ENCODE results near the gene CCR9.
"Not testable (repeated sequence)": the region's sequence is repeated elsewhere in the genome, so short reads cannot be mapped to it uniquely, and the experiment has no call there.

CCR9 gene

GRCh38 chr3:45885979-45886705, at the start of gene CCR9:
Gene CCR9 (plus strand): TSS chr3:45886543. CDS start chr3:45894934, 8,391 bp downstream.
- no peak for DNase-seq (ENCODE audit: low read depth in 1 of 2, low spot score in 1 of 2)

DNA sequence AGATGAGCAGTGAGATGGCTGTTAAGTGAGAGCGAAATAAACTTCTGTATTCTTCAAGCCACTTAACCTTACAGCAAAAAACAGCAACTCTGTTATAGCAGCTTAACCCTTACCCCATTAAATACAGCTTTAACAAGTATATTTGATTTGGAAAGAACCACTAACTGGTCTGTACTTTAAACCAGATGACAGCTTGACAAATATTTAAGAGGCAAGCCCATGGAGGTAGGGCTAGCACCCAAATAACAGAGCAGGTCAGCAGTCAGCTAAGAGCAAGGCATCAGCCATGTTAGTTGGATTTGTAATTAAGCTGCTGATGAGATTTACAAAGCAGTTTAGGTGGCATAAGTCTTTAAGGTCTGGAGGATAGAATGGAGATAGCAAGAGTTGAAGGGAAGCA, 47.9 kb upstream of the CCR9 start:
- no peak for DNase-seq (ENCODE audit: low read depth in 1 of 2, low spot score in 1 of 2)

GRCh38 chr3:45841420-45841756, 45.0 kb upstream of the CCR9 start:
- no peak for DNase-seq (ENCODE audit: low read depth in 1 of 2, low spot score in 1 of 2)

DNA sequence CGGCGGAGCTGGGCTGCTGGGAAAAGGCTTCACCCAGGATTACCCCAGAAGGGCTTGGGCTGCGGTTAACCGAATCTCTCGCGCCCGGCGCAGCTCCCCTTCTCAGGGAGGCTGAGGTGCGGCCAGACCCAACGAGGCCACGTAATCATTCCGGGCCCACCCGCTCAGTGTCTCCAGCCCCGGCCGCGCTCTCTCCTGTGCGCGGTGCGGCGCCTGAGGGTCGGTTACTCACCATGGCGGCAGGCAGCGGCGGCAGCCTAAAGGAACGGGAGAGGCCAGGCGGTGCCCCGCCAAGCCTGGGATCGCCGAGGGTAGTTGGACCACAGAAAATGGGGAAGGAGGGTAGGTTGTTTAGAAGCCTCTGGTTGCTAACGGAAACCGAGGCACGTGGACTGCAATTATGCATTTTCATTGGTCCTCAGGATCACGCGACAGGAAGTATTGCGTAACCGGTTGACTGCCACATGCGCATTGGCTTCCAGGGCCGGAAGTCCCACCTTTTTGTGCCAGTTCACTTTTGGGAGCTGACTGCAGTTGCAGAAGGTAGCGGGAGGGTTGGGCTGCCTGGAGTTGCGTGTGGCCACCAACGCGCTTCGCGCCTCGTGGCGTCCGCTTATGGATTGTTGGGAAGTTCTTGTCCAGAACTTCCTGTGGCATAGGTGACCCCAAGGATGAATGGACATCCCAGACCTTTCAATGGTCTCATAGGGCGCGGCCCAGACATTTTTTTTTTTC, 44.4 kb upstream of the CCR9 start, which contains the start of gene LZTFL1:
Gene LZTFL1 (minus strand): TSS at position 363 of the 735 bp plus-strand sequence. CDS start 128 bp downstream, at position 235.
- DNase-seq (ENCODE audit: low read depth in 1 of 2, low spot score in 1 of 2) = peak; percentile 76 to 91

DNA sequence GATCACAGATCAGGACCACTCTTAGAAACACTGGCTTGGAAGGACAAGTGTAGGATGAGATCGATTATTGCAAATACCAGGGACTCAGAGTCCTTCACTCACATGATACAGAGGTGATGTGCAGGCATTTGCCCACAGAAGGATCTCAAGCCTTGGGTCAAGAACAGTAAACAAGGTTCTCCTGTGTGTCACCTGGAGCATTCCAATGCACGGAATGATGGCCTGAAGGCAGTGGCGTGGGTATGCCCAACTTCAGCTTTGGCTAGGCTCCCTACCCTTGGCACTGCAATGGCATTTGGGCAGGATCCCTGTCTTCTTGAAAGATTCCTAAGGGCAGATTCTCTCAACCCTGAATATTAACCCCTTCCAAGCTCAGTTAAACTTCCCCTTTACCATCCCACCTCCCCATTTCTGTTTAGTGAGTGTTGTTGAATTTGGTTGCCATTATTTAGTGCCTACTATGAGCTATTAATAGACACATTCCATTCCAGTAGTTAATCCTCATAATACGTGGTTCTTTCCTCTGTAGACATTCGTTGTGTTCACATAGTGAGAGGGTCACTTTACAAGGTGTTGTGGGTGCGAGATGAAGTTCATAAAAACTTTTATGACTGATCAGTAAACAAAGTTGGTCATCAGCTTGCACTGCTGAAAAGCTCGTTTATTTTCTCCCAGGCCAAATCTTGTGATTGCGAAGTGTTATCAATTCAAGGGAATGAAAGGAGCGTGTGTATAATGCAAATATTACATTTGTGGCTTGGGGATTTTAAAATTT, 43.3 kb upstream of the CCR9 start:
- no peak for DNase-seq (ENCODE audit: low read depth in 1 of 2, low spot score in 1 of 2)

- DNase-seq (ENCODE audit: low read depth in 1 of 2, low spot score in 1 of 2) = no peak
Measured at GRCh38 chr3:45844616-45845015, 41.7 kb upstream of the CCR9 start.

DNA sequence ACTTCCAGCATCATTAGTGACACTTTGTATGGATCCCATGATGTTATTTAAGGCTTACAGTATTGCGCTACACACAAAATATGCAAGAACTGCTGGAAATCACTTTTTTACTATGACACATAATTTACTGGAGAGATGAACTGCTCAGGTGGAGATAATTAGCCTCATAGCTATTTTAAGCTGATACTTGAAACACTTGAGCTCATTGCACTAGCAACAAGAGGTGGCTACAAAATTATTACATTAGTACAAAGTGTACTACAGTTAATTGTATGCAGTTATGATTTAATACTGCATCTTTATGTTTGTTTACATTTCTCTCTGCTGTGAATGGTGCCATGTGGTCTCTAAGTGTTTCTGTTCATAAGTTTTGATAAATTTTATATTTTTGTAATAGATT, 38.0 kb upstream of the CCR9 start:
- no peak for DNase-seq (ENCODE audit: low read depth in 1 of 2, low spot score in 1 of 2)

DNA sequence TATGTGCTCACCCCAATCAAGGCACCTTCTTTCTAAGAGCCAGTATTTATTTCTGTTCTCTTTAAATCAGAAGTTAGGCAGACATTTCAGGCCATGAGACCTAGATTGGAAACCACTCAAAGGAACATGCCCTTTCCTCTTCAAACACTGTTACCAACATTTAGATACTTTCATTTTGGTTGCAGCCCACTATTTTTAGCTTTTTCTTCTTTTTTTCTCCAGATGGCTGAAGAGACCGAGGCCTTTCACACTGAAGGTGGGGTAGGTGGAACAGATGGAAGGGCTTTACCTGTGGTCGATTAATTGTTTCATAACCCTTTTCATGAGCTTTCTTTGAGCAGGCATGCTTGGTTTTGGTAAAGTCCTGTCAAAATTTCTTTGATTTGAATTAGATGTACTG, 33.5 kb upstream of the CCR9 start:
- DNase-seq (ENCODE audit: low read depth in 1 of 2, low spot score in 1 of 2) = no peak

- not testable (repeated sequence) for DNase-seq (ENCODE audit: low read depth in 1 of 2, low spot score in 1 of 2)
Measured at GRCh38 chr3:45856323-45856722, 30.0 kb upstream of the CCR9 start.

DNA sequence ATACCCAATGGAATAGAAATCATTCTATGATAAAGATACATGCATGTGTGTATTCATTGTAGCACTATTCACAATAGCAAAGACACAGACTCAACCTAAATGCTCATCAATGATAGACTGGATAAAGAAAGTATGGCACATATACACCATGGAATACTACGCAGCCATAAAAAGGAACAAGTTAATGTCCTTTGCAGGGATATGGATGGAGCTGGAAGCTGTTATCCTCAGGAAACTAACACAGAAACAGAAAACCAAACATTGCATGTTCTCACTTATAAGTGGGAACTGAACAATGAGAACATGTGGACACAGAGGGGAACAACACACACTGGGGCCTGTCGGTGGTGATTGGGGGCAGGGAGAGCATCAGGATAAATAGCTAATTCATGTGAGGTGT, 29.3 kb upstream of the CCR9 start:
- not testable (repeated sequence) for DNase-seq (ENCODE audit: low read depth in 1 of 2, low spot score in 1 of 2)

DNA sequence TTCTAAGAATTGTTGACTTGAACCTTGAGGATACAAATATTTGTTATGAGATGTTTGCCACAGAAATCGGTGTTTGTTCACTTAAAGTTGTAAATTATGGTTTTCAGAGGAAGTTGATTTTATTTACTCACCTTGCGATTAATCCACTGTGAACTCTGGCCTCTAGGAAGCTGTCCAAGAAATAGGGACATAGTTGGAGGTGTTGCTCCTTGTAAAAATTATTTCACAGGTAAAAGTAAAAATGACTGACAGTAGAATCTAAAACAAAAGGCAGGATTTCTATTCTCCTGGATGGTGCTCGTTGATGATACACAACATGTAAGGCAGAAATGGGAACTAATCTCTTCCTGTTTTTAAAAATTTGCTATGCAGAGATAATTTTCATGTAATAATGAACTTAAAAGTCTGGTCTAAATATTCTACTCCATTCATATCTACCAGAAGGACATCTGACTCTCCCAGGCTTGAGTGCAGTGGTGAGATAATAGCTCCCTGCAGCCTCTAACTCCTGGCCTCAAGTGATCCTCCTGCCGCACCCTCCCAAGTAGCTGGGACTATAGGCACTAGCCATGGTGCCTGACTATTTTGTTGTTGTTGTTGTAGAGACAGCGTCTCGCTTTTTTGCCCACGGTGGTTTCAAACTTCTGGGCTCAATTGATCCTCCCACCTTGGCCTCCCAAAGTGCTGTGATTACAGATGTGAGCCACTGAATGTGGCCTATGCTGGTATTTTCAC, 27.4 kb upstream of the CCR9 start:
- DNase-seq (ENCODE audit: low read depth in 1 of 2, low spot score in 1 of 2) = no peak

- DNase-seq (ENCODE audit: low read depth in 1 of 2, low spot score in 1 of 2) = no peak
Measured at GRCh38 chr3:45860481-45860880, 25.9 kb upstream of the CCR9 start.

- no peak for DNase-seq (ENCODE audit: low read depth in 1 of 2, low spot score in 1 of 2)
Measured at GRCh38 chr3:45861043-45861719, 25.2 kb upstream of the CCR9 start.

DNA sequence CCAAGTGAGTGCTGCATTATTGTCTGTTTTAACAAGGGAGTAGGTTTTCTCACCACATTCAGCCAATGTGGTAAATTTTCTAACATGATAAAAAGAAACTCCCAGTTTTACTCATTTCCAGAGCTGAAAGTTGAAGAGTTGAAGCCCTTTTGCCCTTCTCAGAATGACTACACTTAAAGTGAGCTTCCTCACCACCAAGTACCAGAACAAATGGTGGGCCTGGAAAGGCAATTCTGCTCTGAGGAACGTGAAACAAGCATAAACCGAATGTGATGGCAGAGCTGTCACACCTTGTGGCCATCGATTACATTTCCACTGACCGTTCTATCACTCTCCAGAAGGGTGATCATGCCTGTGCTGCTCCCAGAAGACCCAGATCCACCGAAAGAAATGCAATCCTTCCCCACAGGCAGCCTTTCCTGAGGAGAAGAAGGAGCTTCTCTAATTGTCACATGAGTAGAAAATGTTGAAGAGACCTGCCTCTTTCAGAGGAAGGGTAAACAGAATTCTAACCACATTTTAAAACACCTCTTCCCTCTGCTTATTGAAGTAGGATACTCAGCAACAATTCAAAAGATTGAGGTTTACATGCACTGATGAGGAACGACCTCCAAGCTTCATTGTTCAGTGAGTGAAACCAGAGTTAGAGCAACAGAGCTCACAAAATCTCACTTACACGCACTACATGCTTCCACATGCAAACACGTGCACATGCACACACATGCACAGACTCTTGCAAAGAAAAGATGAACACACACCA, 21.4 kb upstream of the CCR9 start:
- DNase-seq (ENCODE audit: low read depth in 1 of 2, low spot score in 1 of 2) = peak in 1 of 2 donors; percentile 21

DNA sequence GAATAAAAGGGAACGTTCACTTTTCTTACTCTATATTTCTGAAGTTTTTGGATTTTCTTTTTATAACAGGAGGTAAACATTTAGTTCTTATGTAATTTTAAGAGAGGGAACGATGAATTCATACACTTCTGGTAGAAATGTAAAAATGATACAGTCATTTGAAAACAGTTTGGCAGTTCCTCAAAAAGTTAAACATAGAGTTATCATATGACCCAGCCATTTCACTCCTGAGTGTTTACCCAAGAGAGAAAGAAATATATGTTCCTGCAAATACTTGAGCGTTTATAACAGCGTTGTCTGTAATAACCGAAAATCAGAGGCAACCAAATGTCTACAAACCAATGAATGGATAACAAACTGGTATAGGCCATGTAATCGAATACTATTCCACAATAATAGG, 20.8 kb upstream of the CCR9 start:
- DNase-seq (ENCODE audit: low read depth in 1 of 2, low spot score in 1 of 2) = no peak

- no peak for DNase-seq (ENCODE audit: low read depth in 1 of 2, low spot score in 1 of 2)
Measured at GRCh38 chr3:45868213-45868612, 18.1 kb upstream of the CCR9 start.

DNA sequence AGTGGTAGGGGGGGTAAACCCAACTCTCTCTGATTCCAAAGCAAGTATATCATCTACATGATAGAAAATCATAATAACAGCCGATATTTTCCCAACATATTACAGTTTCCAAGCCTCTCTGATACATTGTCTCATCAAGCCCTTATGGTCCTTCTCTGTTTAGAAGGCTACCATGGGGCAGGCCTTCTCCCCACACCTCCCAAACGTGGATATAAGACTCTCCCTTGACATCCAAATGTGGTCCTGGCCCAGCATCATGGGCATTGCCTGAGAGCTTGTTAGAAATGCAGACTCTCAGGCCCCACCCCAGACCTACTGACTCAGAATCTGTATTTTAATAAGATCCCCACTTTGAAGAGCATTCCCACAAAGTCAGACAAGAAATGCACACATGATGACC, 17.7 kb upstream of the CCR9 start:
- no peak for DNase-seq (ENCODE audit: low read depth in 1 of 2, low spot score in 1 of 2)

DNA sequence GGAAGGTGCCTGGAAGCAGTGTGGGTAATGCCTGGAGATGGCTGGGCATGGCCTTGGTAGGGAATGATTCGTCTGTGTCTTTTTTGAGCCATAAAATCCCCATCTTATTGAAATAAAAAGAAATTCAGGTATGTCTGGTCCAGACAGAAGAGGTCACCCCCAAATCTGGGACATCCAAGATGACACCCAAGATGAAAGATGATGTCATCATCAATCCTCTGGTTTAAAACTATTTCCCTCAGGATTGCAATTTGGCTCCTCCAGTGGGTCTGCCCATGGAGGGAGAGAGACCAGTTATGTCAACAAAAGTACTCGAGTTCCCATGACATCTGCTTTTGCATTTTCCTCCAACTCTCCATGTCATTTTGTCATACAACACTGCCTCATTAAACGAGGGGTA, 16.7 kb upstream of the CCR9 start:
- DNase-seq (ENCODE audit: low read depth in 1 of 2, low spot score in 1 of 2) = no peak

GRCh38 chr3:45870099-45870498, 16.2 kb upstream of the CCR9 start:
- peak in 1 of 2 donors; percentile 26 for DNase-seq (ENCODE audit: low read depth in 1 of 2, low spot score in 1 of 2)

DNA sequence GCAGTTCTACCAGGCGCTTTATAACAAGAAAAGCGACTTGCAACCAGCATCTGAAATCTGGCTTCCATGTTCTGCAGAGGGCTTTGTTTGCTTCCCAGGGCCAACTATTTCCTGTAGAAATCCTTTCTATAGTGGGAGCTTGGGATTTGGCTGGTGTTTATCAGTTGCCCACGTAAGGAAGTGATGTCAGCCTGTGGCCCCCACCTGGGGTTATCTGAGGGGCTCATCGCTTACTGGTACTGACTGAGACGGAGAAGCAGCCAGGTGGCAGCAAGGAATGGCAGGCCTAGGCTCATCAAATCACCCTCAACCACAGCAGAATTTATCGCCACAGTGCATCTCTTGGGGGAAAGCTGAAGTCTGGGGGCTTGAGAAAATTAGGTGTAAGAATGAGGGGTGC, 14.6 kb upstream of the CCR9 start:
- no peak for DNase-seq (ENCODE audit: low read depth in 1 of 2, low spot score in 1 of 2)

Data from activated CD4-positive, alpha-beta T cell treated with anti-CD3 and anti-CD28 coated beads, Interleukin-2, amount 50 U/mL, for 24 hours (primary cell).